Motor neuron (in vitro differentiated cells): ENCODE results near the gene NPRL2. TPM values are rescaled to one million over a fixed set of nuclear protein-coding genes. Genes with fewer than 3 reads are reported as not detected.

ENCODE experiments used
- ATAC-seq, 8 experiments: fragments of 200-7000 bp; cut with Tn5 transposase; replicated peaks in 6 of 8; 2 replicates each; pipeline ENCODE4 v1.8.0; 2021; ENCODE audit warnings: mild to moderate bottlenecking in 8 of 8, moderate library complexity in 8 of 8
- H3K27ac ChIP-seq, 2 donors: fragments of 250-450 bp; sonication (Bioruptor Pico); 2 replicates each; pipeline ENCODE4 v1.9.0; 2021; ENCODE audit warnings: antibody characterized with exemption in 2 of 2, mild to moderate bottlenecking in 2 of 2, moderate library complexity in 1 of 2
- H3K4me1 ChIP-seq, 2 donors: fragments of 250-450 bp; sonication (Bioruptor Pico); replicated peaks in 1 of 2; 2 replicates each; pipeline ENCODE4 v1.6.1; 2021; ENCODE audit warnings: antibody characterized with exemption in 2 of 2, mild to moderate bottlenecking in 2 of 2, moderate library complexity in 1 of 2
- H3K4me3 ChIP-seq, 5 donors: fragments of 250-450 bp; sonication (Bioruptor Pico); 2 replicates each; pipeline ENCODE4 v1.9.0; 2021; ENCODE audit warnings: antibody characterized with exemption in 5 of 5, mild to moderate bottlenecking in 5 of 5, moderate library complexity in 4 of 5
- WGBS, 10 experiments: fragments of 450-650 bp; shearing (Covaris generic); methylation state at CpG; one replicate each; pipeline ENCODE4 v1.0.0; 2022; 5-methylcytosine and 5-hydroxymethylcytosine counted together
- in situ Hi-C, 9 experiments: fragments of 400-800 bp; cut with MboI; loops; one replicate each; pipeline ENCODE4 v1.15.0; 2021; ENCODE audit warnings: low sequenced_read_pairs in 9 of 9, low pct_unique_long_range_greater_than_20kb in 2 of 9; ENCODE audit not compliant: unreplicated experiment in 9 of 9
- total RNA-seq, 8 experiments: library from RNA; unstranded; fragments of 300-600 nt; gene quantifications; 2 replicates each; pipeline versions ENCODE4 v1.2.3 to v1.2.4, GENCODE V29; 2022

The NPRL2 gene
- total RNA-seq, 8 experiments from 2014 or later, result 17.9 to 90.8 (median 28.9) TPM

DNA sequence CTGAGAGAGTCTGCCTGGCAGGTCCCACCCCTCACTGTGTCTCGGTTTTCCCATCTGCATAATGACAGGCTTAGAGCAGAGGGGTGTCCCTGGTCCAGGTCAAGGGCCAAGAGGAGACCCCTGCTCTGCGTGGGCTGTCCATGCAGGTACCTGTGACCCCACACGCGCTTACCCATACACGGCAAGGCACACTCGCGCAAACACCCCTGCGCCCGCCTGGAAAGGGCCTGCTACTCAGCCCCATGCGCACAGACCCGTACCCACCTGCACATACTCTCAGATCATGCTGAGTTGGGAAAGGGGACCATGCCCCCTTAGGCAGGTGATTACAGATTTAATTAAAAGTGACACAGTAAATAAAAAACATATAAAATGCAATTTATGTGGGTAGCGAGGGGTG is 32.1 kb upstream of the NPRL2 start:
- 40 to 97% (median 76%) methylated on average over 1 to 9 of the region's 12 CpGs; no CpG with 5 or more reads in 5 of the 10 experiments for WGBS, 10 experiments
- H3K4me1 ChIP-seq, result peaks cover 30 to 44% of the 10 kb centered on the region in 2 donors
- in situ Hi-C loops, result no loop called here
- no peak overlapping the region for H3K27ac ChIP-seq
- peak in 4 of 8 experiments; percentile 7 to 30 (median 13) for ATAC-seq
- no peak overlapping the region for H3K4me3 ChIP-seq

DNA sequence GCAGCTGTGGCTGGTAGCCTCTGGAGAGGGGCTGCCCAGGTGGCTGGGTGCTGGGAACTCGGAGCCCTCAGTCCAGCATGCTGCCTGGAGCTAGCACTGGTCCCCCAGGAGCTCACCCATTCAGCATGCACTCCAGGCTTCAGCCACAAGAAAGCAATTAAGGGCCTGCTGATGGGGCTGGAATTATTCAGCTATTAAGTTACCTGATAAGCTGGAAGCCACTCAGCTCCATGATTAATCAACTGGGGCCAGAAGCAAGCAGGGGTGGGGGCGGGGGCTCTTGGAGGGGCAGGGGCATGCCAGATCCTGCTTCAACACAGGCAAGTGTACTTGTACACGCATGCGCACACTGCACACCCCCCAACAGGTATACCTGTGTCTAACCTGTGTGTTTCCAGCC is 30.8 kb upstream of the NPRL2 start:
- Histone ChIP-seq H3K4me1 (peaks cover 30 to 46% of the 10 kb centered on the region in 2 donors), H3K4me3 (no peak overlapping the region), H3K27ac (peak overlapping the region in 1 of 2 donors; percentile 18)
- in situ Hi-C loops, result no loop called here
- no CpG with 5 or more reads among the region's 4 CpGs for WGBS, 10 experiments
- ATAC-seq, result peak in 5 of 8 experiments; percentile 17 to 38 (median 19)

- in situ Hi-C loops, result no loop called here
- Histone ChIP-seq H3K4me1 (peaks cover 34 to 48% of the 10 kb centered on the region in 2 donors), H3K4me3 (no peak overlapping the region), H3K27ac (peak overlapping the region in 1 of 2 donors; percentile 18)
- 0% methylated on average over 1 of the region's 17 CpGs; no CpG with 5 or more reads in 9 of the 10 experiments for WGBS, 10 experiments
- ATAC-seq, result no peak
Measured at GRCh38 chr3:50380405-50381085, 30.0 kb upstream of the NPRL2 start.

DNA sequence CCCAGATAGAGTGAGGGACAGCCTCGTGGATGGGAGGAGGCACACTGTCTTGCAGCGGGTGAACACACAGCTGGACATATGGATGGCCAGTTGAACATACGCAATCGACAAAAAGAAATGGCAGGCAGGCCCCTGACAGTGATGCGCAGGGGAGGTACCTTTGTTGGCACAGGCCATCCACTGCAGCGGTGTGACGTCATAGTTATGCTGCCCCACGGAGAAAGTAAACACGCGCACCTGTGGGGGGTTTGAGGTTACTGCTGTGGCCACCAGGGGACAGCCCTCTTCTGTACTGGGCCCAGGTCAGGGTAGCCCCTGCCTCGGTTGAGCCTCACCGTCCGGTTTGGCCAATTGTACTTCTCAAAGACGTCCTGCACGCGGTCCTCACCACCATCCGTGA is 28.2 kb upstream of the NPRL2 start:
- in situ Hi-C loops, result no loop called here
- H3K27ac ChIP-seq, result no peak overlapping the region
- H3K4me3 ChIP-seq, result no peak overlapping the region
- no peak for ATAC-seq
- peaks cover 48 to 62% of the 10 kb centered on the region in 2 donors for H3K4me1 ChIP-seq
- WGBS, 10 experiments, result 62 to 93% (median 82%) methylated on average over 3 to 14 of the region's 17 CpGs; no CpG with 5 or more reads in 5 of the 10 experiments

- H3K4me3 ChIP-seq, result no peak overlapping the region
- in situ Hi-C loops, result no loop called here
- H3K4me1 ChIP-seq, result peaks cover 53 to 67% of the 10 kb centered on the region in 2 donors
- no peak overlapping the region for H3K27ac ChIP-seq
- WGBS, 10 experiments, result 60 to 100% (median 80%) methylated on average over 1 to 3 of the region's 6 CpGs; no CpG with 5 or more reads in 7 of the 10 experiments
- no peak for ATAC-seq
Measured at GRCh38 chr3:50378024-50378423, 27.4 kb upstream of the NPRL2 start.

- in situ Hi-C loops, result no loop called here
- Histone ChIP-seq H3K4me3 (no peak overlapping the region), H3K4me1 (peaks cover 59 to 67% of the 10 kb centered on the region in 2 donors), H3K27ac (peak overlapping the region in 1 of 2 donors; percentile 92)
- 0 to 100% (median 67%) methylated on average over 1 to 2 of the region's 7 CpGs; no CpG with 5 or more reads in 5 of the 10 experiments for WGBS, 10 experiments
- peak in 1 of 8 experiments; percentile 46 for ATAC-seq
Measured at GRCh38 chr3:50375258-50375931, 24.8 kb upstream of the NPRL2 start.

DNA sequence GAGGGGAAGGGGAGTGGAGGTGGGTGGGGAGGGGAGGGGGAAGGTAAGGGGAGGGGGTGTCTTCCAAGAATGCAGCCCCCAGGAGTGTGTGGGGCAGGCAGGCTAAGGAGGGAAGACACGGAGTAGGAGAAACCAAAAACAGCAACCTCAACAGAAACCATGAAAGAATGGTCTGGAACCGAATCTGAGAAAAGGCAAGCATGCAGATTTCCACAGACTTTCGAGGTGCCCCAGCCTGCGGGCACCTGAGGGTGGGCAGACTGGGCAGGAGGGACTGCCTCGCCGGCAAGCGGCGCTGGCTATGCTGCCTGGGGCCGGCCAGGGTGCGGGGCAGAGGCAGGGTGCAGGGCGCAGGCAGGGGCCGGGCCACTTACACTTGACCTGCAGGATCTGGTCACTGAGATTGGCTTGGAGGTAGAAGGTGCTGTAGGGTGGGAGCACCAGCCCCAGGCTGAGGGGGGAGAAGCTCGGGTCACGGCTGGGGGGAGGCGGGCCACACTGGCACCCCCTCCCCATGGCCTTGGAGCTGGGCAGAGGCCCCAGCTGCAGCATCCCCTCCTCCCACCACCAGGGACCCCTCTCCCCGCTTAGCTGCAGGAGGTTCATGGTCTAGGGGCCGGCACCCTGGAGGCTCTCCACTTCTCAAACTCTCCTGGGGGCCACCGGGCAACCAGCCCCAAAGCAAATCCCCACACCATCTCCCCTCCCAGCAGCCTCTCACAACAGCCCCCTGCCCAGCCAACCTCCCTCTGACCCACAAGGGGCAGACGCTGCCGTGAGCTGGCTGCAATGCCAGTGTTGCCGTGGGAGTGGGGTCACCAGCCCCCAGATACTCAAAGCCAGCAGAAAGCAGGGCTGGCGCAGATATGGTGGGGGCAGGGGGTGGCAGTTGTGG is 24.0 kb upstream of the NPRL2 start:
- H3K4me3 ChIP-seq, result no peak overlapping the region
- peak in 2 of 8 experiments; percentile 2 to 5 for ATAC-seq
- in situ Hi-C loops, result no loop called here
- H3K4me1 ChIP-seq, result peaks cover 57 to 59% of the 10 kb centered on the region in 2 donors
- no CpG with 5 or more reads among the region's 22 CpGs for whole genome bisulfite sequencing, 10 experiments
- peak overlapping the region; percentile 62 to 92 for H3K27ac ChIP-seq

GRCh38 chr3:50373146-50374051 is 22.8 kb upstream of the NPRL2 start:
- no peak overlapping the region for H3K4me3 ChIP-seq
- peak overlapping the region; percentile 65 to 82 for H3K27ac ChIP-seq
- in situ Hi-C loops, result no loop called here
- peaks cover 49 to 53% of the 10 kb centered on the region in 2 donors for H3K4me1 ChIP-seq
- ATAC-seq, result peak in 5 of 8 experiments; percentile 66 to 83 (median 79)
- 10 to 80% (median 55%) methylated on average over 1 to 7 of the region's 12 CpGs; no CpG with 5 or more reads in 6 of the 10 experiments for WGBS, 10 experiments

DNA sequence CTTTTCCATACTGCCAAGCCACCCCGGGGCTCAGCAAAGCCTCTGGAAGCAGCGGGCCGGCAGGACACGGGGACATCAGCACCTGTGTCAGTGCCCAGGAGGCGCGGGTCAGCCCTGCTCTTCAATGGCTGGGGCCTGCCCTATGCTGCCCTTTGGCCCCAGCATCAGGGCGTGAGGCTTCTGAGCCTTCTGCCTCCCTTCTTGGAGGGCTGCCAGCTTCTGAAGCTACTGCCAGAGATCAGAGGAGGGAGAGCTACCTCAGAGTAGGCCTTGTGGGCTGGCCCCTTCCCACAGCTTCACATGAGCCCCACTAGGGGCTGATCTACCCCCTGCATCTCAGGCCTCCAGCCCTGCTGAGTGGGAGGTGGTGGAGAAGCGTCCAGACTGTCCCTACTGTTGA is 21.8 kb upstream of the NPRL2 start:
- Histone ChIP-seq H3K4me3 (no peak overlapping the region), H3K27ac (peak overlapping the region; percentile 65 to 82), H3K4me1 (peaks cover 49 to 51% of the 10 kb centered on the region in 2 donors)
- in situ Hi-C loops, result no loop called here
- peak in 7 of 8 experiments; percentile 18 to 56 (median 38) for ATAC-seq
- WGBS, 10 experiments, result 20 to 64% (median 40%) methylated on average over 1 to 3 of the region's 8 CpGs; no CpG with 5 or more reads in 7 of the 10 experiments

DNA sequence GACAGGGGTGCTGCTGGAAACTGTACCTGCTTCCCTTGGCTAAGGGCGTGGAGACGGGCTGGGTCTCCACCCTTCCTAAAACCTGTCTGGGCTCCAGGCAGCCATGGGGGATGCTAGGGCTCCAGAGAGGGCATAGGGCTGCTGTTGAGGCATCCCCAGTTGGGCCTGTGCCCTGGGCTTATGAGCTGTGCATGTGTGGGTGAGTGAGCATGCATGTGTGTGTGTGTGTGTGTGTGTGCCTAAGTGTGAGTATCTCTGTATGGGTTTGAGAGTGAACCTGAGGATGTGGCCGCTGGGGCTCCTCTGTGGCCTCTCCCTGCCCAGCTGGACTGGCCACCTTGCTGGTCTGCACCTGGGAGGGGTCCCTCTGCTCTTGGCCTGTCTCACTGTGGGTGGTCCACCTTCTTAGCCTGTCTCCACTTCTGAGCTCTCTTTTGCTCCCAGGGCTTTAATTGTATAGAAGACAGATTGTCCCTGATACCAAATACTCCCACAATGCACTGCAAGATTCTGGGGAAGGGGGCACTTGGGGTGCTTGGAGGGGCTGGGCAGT is 20.6 kb upstream of the NPRL2 start:
- 80 to 100% methylated on average over 1 to 3 of the region's 3 CpGs; no CpG with 5 or more reads in 8 of the 10 experiments for WGBS, 10 experiments
- H3K4me1 ChIP-seq, result peaks cover 48 to 49% of the 10 kb centered on the region in 2 donors
- no peak for ATAC-seq
- H3K4me3 ChIP-seq, result no peak overlapping the region
- in situ Hi-C loops, result no loop called here
- H3K27ac ChIP-seq, result peak overlapping the region in 1 of 2 donors; percentile 37

DNA sequence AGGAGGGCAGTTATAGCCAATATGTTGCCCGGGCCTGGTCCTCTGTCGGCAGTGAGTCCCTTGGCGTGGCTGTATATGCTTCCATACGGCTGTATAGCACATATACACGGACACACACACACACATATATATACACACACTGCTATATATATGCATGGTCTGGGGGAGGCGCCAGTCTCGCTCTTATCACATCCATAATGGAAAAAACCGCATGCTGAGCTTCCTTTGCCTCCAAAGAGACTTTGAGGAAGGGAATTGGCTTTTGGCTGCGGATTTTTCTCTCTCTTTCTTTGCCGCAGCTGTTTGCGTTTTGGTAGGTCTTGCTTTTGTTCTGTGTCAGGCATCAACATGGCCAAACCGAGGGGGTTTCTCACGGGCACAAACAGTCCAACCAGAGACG is 20.0 kb upstream of the NPRL2 start:
- Histone ChIP-seq H3K27ac (peak overlapping the region in 1 of 2 donors; percentile 37), H3K4me1 (peaks cover 46 to 50% of the 10 kb centered on the region in 2 donors), H3K4me3 (no peak overlapping the region)
- WGBS, 10 experiments, result 14 to 60% (median 40%) methylated on average over 4 to 7 of the region's 14 CpGs; no CpG with 5 or more reads in 5 of the 10 experiments
- peak in 3 of 8 experiments; percentile 42 to 68 (median 42) for ATAC-seq
- in situ Hi-C loops, result no loop called here
